WERI-Rb-1 (cell line): ENCODE results near the gene PFKM.

Experiments
- DNase-seq: peaks from one replicate; pipeline ENCODE4 v3.0.0-alpha.2; 2020
- H3K27ac ChIP-seq: fragments of 250-450 bp; sonication (Bioruptor Pico); 2 replicates; pipeline ENCODE4 v1.5.1; 2020; ENCODE audit warnings: mild to moderate bottlenecking, moderate library complexity
- H3K27me3 ChIP-seq: fragments of 250-450 bp; sonication (Bioruptor Pico); 2 replicates; pipeline ENCODE4 v1.5.1; 2021; ENCODE audit warnings: mild to moderate bottlenecking, low read depth, moderate library complexity; ENCODE audit not compliant: insufficient read depth, severe bottlenecking
- H3K36me3 ChIP-seq: fragments of 250-450 bp; sonication (Bioruptor Pico); 2 replicates; pipeline ENCODE4 v1.5.1; 2020; ENCODE audit warnings: mild to moderate bottlenecking, moderate library complexity
- H3K4me3 ChIP-seq: 2 replicates; pipeline ENCODE4 v1.5.1; 2011; ENCODE audit warnings: low read depth, mild to moderate bottlenecking, control low read depth, low read length
- H3K9me3 ChIP-seq: fragments of 250-450 bp; sonication (Bioruptor Pico); 2 replicates; pipeline ENCODE4 v1.5.1; 2021; ENCODE audit warnings: mild to moderate bottlenecking, moderate library complexity; ENCODE audit not compliant: severe bottlenecking
- TF ChIP-seq, protein P1 (sequence below): IDR thresholded peaks from 2 replicates; pipeline ENCODE4 v1.5.1; 2011; ENCODE audit warnings: low read depth, mild to moderate bottlenecking, control low read depth, inconsistent platforms, low read length

PFKM gene

DNA sequence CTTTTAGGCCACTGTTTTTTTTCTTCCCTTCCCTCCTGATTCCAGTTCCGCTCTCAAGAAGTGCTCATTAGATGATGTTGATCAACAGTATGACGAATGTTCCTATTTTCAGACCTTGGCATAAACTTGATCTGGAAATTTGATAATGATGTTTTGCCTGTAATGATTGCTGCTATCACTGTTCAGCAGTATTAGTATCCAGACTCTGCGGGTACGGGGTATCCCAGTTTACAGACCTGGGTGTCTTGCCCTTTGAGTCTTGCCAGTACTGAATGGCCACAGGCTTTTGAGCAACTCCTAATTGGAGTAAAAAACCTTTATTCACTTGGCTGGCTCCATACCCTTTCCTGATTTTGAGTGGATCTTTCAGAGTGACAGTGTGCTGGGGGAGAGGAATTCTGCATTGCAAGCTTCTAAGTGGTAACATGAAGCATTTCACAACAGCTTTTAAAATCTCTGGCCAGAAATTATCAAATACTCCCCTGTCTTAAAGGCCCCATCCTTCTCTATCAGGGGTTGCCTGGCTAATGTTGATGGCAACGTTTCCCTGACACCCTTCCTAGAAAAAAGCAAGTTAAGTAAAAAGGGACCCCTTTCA is 44.1 kb downstream of the PFKM start:
- Histone ChIP-seq H3K27me3 (no peaks in the 10 kb centered on the region), H3K36me3 (no peaks in the 10 kb centered on the region), H3K4me3 (no peak overlapping the region), H3K9me3 (no peaks in the 10 kb centered on the region), H3K27ac (no peak overlapping the region)
- no peak for DNase-seq
- TF ChIP-seq, protein P1, sequence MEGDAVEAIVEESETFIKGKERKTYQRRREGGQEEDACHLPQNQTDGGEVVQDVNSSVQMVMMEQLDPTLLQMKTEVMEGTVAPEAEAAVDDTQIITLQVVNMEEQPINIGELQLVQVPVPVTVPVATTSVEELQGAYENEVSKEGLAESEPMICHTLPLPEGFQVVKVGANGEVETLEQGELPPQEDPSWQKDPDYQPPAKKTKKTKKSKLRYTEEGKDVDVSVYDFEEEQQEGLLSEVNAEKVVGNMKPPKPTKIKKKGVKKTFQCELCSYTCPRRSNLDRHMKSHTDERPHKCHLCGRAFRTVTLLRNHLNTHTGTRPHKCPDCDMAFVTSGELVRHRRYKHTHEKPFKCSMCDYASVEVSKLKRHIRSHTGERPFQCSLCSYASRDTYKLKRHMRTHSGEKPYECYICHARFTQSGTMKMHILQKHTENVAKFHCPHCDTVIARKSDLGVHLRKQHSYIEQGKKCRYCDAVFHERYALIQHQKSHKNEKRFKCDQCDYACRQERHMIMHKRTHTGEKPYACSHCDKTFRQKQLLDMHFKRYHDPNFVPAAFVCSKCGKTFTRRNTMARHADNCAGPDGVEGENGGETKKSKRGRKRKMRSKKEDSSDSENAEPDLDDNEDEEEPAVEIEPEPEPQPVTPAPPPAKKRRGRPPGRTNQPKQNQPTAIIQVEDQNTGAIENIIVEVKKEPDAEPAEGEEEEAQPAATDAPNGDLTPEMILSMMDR, result no peak

DNA sequence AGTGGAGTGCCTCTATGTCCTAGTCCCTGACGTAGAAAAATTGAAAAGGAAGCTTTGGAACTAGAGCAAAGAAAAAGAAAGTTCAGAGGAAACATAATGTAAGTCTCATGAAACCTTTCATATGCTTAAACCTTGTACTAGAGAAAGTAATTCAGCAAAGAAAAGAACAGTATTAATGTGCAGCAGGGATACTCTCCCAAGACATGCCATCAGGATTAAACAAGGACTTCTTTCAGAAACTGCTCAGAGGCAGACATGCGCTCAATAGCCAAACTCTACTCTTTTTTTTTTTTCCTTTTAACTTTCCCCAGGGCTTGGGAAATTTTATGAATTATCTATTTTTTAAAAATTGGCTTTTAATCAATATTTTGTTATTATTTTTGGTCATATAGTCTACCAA is 45.3 kb downstream of the PFKM start:
- H3K9me3 ChIP-seq, result no peaks in the 10 kb centered on the region
- no peak overlapping the region for H3K27ac ChIP-seq
- no peaks in the 10 kb centered on the region for H3K27me3 ChIP-seq
- no peak overlapping the region for H3K4me3 ChIP-seq
- no peak for DNase-seq
- TF ChIP-seq, protein P1, result no peak
- H3K36me3 ChIP-seq, result no peaks in the 10 kb centered on the region

DNA sequence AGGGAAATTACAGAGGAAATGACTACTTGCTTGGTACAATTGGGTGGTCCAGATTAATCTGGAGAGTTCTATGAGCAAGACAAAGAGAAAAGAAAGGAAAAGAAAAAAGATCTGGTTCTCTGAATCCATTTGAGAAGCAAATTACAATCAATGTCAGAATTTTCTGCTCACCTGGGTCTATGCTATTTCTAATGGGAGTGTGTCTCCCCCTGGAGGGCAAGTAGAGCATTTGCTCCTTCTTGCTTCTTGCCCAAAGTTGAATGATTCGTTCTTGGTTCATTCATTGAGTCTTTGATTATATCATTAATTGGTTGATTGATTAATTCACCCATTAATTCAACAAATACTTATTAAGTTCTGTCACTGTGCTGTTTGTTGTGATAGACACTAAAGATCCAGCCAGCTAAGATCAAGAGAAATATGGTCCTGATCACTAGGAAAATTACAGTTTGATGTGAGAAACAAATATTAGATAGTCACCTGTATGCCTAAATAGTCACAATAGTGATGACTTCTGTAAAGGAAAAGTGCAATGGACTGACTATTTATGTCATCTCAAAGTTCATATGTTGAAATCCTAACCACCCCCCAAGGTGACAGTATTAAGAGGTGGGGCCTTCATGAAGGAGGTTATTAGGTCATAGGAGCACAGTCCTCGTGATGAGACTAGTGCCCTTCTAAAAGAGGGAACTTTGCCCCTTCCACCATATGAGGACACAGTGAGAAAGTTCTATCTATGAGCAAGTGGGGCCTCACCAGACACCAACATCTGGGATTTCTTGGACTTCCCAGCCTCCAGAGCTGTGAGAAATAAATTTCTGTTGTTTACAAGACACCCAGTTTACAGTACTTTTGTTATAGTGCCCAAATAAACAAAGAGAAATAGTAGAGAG is 46.2 kb downstream of the PFKM start:
- Histone ChIP-seq H3K9me3 (no peaks in the 10 kb centered on the region), H3K27me3 (no peaks in the 10 kb centered on the region), H3K4me3 (no peak overlapping the region), H3K36me3 (no peaks in the 10 kb centered on the region), H3K27ac (no peak overlapping the region)
- TF ChIP-seq, protein P1, result peak; percentile 83
- DNase-seq, result peak; percentile 38

DNA sequence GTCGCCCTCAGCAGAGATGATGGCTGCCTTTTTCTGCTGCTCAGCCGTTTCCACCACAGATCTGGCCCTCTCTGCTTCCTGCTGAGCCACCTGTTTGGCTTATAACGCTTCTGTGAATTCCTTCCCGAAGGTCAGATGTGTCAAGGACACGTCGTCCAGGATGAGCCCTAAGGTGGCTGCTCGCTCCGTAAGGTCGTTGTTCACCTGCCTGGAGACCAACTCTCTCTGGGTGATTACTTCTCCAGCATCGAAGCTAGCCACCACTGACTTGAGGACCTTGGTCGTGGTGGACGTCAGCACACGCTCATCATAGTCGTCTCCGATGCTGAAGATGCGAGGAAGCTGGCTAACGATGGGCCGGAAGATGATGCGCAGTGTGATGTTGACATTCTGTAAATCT is 49.8 kb downstream of the PFKM start:
- Histone ChIP-seq H3K27ac (no peak overlapping the region), H3K4me3 (no peak overlapping the region), H3K9me3 (no peaks in the 10 kb centered on the region), H3K27me3 (no peaks in the 10 kb centered on the region), H3K36me3 (no peaks in the 10 kb centered on the region)
- no peak for DNase-seq
- TF ChIP-seq, protein P1, result no peak

DNA sequence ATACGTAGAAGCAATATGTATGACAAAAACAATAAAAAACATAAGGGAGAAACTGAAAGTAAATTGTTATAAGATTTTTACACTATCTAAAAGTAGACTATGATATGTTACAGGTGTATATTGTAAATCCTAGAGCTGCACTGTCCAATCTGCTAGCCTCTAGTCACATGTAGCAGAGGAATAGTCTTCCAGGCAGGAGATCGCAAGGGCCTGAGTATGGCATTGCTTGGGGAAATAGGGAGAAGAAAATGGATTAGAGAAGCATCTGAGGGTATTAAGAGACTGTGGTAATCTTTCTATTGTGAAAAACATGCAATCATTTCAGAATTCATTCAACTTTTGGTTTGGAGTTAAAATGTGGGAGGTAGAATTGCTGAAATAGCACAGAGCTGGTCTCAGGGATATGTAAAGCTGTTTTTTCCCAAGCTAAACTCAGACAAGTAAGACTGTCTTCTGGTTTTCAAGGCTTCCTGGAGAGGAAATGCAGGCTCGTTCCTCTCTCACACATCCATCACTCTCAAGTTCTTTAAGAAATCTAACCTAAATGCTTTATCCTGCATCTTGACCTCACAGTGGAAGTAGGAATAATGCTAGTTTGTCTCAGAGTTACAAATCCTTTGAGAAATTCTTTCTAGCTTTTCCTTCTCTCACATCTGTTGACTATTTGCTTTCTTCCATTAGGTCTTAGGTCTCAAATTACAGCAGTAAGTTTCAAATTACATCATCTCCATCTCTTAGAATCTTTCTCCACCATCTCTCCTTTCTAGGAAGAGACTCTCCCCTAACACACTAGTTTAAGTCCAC is 56.7 kb downstream of the PFKM start:
- DNase-seq, result no peak
- Histone ChIP-seq H3K27ac (no peak overlapping the region), H3K9me3 (no peaks in the 10 kb centered on the region), H3K27me3 (peaks cover 17% of the 10 kb centered on the region), H3K36me3 (no peaks in the 10 kb centered on the region), H3K4me3 (no peak overlapping the region)
- TF ChIP-seq, protein P1, result no peak
